GM21717 (cell line): ENCODE results near the gene MACIR.

Experiments
- ATAC-seq: cut with Tn5 transposase; IDR thresholded peaks from one replicate; pipeline ENCODE4 v1.9.1; 2021; ENCODE audit warnings: mild to moderate bottlenecking, moderate library complexity; ENCODE audit not compliant: unreplicated experiment

MACIR gene

DNA sequence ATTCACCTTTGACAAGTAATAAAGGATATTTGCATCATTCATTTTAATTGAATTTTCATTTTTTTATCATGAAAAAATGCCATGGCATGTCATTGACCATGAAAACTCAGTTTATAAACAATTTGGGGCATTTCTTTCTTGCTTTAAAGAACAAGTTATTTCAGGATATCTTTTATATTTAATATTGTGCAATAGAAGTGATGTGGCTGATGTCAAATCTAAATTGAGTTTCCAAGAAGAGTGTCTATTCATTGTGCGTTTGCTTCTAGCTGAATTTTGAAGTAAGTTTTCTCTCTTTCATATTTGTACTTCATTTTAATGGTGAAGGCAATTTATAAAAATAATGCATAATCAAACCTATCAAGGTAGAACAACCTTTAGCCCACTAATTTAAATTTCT lies 30.5 kb downstream of the MACIR start:
- no peak for ATAC-seq

DNA sequence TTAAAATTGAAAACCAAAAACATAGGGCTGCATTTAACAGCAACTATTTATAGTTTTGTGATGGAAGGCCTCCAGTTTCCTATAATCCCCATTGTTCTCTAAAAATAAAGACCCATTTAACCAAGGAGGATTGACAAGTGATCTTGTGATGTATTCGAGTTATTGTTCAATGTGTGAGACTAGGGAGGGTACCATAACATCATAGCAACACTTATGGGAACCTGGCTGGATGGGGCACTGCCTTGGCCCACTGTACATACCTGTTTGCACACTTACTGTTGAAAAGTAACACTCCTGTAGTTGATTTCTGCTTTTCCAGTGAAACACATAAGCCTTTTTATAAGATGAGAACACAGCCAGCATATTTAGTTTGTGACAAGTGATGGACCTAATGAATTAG lies 32.3 kb downstream of the MACIR start:
- no peak for ATAC-seq

DNA sequence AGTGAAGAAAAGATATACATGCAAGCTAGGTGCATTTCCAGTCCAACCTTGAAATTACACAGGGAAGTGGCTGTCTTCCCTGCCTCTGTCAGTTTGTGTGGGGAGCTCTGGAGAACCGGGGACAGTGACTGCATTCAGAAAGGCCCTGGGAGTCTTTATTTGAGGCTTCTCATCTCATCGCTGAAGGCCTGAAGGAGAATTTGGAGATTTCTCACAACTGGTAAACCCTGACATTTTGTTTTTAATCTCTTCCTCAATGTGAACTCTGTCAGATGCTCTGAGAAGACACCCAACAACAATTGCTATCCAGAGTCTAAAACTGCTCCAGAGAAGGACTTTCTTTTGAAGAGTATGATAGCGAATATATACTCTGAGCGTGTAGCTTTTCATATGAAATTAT lies 33.0 kb downstream of the MACIR start:
- ATAC-seq = no peak

DNA sequence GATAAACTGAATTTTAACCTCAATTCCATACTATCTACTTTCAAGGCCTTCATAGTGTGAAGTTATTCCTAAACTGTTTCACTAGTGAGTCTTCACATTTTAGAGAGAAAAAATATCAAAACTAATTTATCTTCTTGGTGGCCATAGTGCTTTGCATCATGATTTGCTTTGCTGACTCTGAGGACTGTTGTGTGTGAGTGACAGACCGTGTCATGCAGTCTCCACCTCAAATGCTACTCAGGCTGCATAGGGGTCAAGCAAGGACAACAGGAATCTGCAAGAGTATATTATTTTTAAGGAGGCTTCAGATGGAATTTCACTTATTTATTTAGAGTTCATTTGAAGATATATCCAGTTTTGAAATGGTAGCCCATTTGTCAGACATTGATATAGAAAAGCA lies 34.5 kb downstream of the MACIR start:
- no peak for ATAC-seq

DNA sequence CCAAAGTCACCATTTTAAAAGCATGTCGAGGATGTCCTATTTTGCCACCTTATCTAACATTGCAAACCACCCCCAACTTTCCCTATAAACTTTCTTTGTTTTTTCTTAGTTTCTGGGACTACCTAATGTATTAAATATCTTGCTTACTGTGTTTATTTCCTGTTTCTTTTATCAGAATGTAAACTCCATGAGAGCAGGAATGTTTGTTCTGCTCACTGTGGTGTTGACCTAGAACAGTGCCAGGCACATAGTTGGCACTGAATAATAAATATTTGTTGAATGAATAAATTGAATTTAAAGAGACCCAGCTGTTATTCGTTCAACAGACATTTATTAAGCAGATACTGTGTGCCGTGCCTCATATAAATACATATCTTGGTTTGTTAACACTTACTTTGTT lies 35.2 kb downstream of the MACIR start:
- ATAC-seq = no peak

DNA sequence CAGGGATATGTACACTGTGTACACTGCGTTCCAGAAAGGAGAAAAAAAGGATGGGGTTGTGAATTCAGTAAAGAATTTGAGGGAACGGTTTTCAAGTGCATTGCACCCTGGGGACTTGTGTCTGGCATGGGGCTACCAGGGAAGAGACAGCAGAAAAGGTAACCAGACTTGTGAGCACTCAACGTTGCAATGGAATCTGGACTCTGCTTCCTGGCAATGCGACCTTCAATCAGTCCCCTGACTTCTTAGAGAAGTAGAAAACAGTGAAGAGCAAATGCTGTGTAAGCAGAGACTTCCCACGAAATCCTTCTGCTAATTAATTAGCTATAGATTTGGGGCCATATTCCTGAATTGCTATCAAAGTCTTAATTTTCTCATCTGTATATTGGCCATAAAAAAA lies 36.3 kb downstream of the MACIR start:
- ATAC-seq = no peak

DNA sequence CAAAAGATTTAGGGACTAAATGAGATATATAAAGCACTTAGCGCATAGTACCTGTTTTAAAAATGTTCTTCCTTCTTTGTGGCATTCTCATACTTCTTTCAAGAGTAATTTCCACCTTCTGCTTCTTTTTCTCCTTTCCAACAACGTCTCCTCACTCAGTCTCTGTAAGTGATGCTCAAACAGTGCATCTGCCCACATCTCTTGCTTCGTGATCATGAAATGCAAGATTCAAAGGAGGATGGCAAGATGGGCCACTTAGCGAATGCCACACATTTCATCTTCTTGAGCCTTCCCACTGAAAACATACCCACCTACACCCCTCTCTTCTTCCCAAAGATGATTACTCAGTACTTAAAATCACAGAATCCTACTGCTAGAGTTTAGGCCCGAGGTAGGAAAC lies 36.9 kb downstream of the MACIR start:
- ATAC-seq = no peak

DNA sequence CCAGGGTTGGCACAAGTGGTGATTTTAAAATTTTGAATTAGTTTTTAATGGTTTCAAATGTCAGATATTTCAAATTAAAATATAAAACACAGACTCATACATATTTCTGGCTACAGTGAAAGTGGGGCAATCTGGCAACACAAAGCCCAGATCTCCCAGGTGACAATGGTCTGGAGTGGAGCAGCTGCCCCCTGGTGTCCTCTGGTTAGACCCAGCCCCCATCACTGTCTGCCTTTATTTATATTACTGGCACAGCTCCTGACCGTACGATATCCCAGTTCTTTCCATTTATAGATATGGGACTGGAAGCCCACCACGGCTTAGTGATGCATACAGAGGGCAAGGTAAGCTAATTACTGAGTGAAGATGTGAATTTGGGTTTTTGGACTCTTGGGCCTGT lies 37.3 kb downstream of the MACIR start:
- ATAC-seq = no peak

DNA sequence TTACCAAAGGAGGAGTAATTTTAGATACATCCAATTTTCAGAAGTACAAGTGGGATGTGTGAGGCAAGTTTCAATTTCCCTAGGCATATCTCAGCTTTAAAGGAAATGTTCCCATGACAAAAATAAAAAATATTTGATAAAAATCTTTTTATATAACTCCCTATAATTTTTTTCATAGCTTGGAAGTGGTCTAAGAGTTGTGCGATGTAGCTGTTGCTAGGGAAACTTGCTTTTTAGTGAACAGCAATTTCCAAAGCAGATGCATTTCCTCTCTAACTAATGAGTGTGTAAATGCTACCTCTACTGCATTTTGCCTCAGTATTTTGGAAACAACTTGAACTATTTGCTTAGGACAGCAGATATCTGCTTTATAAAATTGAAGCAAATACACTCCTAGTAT lies 39.6 kb downstream of the MACIR start:
- ATAC-seq = no peak

DNA sequence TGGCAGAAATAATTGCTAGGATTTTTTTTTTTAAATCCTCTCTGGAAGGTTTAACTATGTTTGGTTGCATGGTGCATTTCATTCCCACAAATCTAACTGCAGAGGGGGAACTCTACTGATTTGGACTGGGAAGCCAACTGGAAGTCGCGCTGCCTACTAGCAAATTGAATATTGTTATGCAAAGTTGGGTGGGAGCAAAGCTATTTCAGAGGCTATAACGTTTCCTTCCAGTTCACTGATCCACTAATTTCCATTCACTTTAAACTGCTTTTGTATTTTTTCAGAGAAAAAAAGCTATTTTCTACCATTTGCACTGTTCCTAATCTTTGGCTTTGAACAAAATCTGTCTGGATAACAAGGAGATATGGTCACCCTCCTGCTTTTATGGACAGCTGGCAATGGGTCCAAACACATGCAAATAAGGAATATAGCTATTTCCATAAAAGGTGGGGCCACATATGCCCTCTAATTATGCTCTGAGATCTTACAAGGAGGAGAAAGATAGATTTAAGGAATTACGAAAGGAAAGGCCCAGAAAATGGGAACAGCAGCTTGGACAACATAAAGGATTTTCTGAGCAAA lies 40.1 kb downstream of the MACIR start:
- ATAC-seq = no peak

DNA sequence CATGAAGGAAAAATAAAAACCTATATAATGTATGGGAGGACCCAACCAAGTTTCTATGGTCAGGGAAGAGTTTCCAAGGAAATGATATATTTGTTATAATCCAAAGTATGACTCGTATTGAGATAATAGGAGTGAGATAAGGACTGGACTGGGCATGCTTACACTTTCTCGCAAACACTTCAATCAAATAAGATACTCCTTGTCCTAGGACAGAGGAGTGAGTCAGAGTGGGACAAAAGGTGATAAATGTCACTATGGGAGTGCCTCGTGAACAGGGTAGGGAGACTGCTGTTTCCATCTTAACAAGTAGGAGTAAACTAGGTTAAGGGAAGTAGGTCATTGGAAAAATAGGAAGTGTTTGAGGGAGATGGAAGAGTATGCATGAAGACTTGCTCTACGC lies 47.2 kb downstream of the MACIR start:
- no peak for ATAC-seq

DNA sequence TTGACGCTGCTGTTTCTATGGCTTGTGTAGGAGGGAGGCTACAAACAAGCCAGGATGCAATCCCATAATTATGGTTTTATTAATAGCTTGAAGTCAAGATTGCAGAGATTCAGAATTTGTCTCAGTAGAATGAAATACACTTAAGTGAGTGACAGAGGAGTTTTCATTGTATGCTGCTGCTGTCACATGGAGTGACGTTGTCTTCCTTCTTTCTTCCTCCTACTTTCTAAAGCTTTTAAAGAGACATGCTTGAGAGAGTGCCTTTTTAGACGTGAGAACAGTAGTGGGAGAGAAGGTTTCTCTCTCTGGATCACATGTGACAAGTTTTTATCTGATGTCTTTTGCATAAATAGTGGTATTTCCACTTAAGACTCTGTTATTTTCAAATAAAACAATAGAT lies 48.9 kb downstream of the MACIR start:
- no peak for ATAC-seq

DNA sequence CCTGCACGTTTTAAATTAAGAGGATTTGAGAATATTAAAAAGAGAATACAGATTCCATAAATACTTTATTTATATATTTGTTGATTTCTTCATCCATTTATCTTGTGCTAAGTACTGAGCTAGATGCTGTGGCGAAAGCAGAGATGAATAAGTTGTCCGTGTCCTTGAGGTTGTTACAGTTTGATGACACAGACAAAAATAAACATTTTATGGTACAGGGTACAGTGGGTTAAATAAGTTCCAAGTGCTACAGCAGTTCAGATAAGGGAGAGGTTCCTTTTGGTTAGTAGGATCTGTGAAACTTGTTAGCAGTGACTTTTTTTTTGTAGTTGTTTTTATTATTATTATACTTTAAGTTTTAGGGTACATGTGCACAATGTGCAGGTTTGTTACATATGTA lies 50.2 kb downstream of the MACIR start:
- ATAC-seq = no peak

DNA sequence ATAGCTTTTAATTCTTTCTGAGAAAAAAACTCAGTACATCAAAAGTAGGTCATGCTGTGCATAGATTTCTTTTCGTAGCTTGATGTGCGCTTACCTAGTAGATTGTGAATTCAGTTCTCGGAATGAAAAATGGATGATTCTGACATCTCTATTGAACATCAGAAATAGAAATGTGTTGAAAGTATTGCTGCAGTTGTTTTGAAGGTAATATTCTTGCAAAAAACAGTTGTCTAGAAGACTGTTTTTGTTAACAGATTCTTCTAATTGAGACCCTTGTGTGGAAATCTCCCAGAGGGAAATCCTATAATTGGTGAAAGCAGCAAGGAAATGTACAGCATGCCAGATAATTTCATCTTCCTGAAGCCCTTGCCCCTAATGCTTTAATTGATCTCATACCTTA lies 54.5 kb downstream of the MACIR start:
- ATAC-seq = no peak

DNA sequence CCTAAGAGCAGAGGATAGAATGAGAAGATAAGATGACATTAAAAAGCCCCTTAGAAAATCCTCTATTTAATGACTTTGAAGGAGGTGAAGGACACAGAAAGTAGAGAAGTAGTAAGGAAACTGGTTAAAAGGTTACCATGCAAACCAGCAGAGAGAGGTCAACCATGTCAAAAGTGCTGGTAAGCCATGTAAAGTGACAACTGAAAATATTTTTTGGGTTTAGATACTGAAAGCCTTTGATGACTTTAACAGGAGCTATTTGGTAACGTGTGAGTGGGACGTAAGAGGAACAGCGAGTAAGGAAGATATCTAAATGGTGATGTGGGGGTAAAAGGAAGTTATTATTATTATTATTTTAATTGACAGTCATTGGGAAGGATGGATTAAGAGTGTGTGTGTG lies 56.9 kb downstream of the MACIR start:
- peak; percentile 52 for ATAC-seq

DNA sequence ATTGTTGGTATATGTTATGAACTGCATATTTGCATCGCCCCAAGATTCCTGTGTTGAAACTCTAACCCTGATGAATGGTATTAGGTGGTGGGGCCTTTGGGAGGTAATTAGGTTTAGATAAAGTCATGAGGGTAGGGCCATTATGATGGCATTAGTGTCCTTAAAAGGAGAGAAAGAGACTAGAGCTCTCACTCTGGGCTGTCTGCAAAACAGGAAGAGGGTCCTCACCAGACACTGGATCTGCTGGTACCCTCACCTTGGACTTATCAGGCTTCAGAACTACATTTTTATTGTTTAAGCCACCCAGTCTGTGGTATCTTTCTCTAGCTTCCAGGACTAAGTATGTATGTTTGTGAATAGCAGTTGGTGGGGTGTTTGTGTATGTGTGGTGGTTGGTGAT lies 68.9 kb downstream of the MACIR start:
- no peak for ATAC-seq

DNA sequence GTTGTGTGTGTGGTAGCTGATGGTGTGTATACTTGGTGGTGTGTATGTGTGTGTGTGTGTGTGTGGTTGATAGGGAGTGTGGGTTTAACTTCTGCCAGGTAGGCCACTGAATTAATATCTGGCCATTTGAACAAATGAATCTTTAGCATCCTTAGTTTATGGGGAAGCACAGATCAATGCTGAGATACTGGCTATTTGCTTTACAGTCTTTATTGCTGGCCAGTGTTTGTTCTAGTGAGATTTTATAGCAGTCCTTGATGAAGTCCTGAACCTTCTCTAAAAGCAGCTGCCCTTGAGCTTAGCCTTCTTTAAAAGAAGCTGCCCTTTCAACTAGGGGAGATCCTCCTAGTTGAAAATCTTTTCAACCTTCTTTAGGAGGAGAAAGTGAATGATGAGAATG lies 69.3 kb downstream of the MACIR start:
- ATAC-seq = no peak
